H1 (cell line): ENCODE data around the gene PMEPA1. TPM values are rescaled to one million over a fixed set of nuclear protein-coding genes. Genes with fewer than 3 reads are reported as not detected.
A peak's percentile ranks its signal among the peaks of the same experiment; 100 is the strongest.

ENCODE experiments used
- CTCF ChIA-PET: fragments of 300-600 bp; sonication (Branson Sonifier 250); formaldehyde crosslinking; loops from one replicate; lab custom pipeline; 2021; ENCODE audit not compliant: partially characterized antibody; lab: Charles Lee
- POLR2A ChIA-PET: fragments of 300-600 bp; sonication (Branson Sonifier 250); formaldehyde crosslinking; loops from one replicate; lab custom pipeline; 2021; ENCODE audit warnings: inconsistent platforms; ENCODE audit not compliant: partially characterized antibody; lab: Charles Lee
- DNase-seq, 2 experiments: peaks; one replicate each; pipeline versions ENCODE4 v3.0.0 to v3.0.0-alpha.2; 2010 to 2022; ENCODE audit warnings: low spot score in 2 of 2, low read depth in 1 of 2, mixed read lengths in 1 of 2
- FAIRE-seq: peaks from 2 replicates; lab custom pipeline; 2011; peaks lifted over from hg19 to GRCh38; lab: Jason Lieb, UNC
- H2AFZ ChIP-seq: 2 replicates; pipeline ENCODE4 v1.8.1; 2012; ENCODE audit warnings: low read length, inconsistent platforms
- H2AK5ac ChIP-seq: 2 replicates; pipeline ENCODE4 v1.6.1; 2013; ENCODE audit warnings: low read depth, low read length
- H2BK120ac ChIP-seq: replicated peaks from 2 replicates; pipeline ENCODE3; 2013; ENCODE audit warnings: low read depth, low read length, inconsistent platforms
- H2BK12ac ChIP-seq: 2 replicates; pipeline ENCODE4 v1.6.1; 2013; ENCODE audit warnings: low read depth, low read length
- H2BK15ac ChIP-seq: 2 replicates; pipeline ENCODE4 v1.6.1; 2013; ENCODE audit warnings: low read length
- H2BK20ac ChIP-seq: 2 replicates; pipeline ENCODE4 v1.6.1; 2013; ENCODE audit warnings: low read length
- H2BK5ac ChIP-seq: 2 replicates; pipeline ENCODE4 v1.6.1; 2013; ENCODE audit warnings: low read depth, low read length
- H3K14ac ChIP-seq: 2 replicates; pipeline ENCODE4 v1.6.1; 2013; ENCODE audit warnings: inconsistent platforms; ENCODE audit not compliant: insufficient read length
- H3K18ac ChIP-seq: 2 replicates; pipeline ENCODE4 v1.6.1; 2013; ENCODE audit warnings: low read length; ENCODE audit errors: extremely low read depth
- H3K23ac ChIP-seq: 2 replicates; pipeline ENCODE4 v1.6.1; 2013; ENCODE audit warnings: inconsistent platforms; ENCODE audit not compliant: insufficient read length
- H3K23me2 ChIP-seq: 2 replicates; pipeline ENCODE4 v1.6.1; 2013; ENCODE audit warnings: low read depth, low read length
- H3K27ac ChIP-seq: 2 replicates; pipeline ENCODE4 v1.6.1; 2011; ENCODE audit warnings: low read depth, low read length, inconsistent platforms
- H3K27me3 ChIP-seq, 4 experiments: replicated peaks in 1 of 4; 1 replicate in 1 of 4; 2 replicates in 3 of 4; pipeline versions ENCODE4 v1.6.1 to v1.8.1; 2011 to 2013; ENCODE audit warnings: low read length in 3 of 4, mild to moderate bottlenecking in 3 of 4, inconsistent platforms in 2 of 4, mixed read lengths in 2 of 4, moderate library complexity in 1 of 4; ENCODE audit not compliant: control insufficient read depth in 3 of 4, insufficient read depth in 3 of 4; ENCODE audit errors: extremely low read depth in 1 of 4
- H3K36me3 ChIP-seq, 4 experiments: 2 replicates each; pipeline versions ENCODE4 v1.6.1 to v1.8.1; 2011 to 2013; ENCODE audit warnings: mild to moderate bottlenecking in 4 of 4, low read length in 3 of 4, moderate library complexity in 2 of 4, control low read depth in 1 of 4, inconsistent platforms in 1 of 4; ENCODE audit not compliant: insufficient read depth in 4 of 4, control insufficient read depth in 2 of 4
- H3K4ac ChIP-seq: replicated peaks from 2 replicates; pipeline ENCODE3; 2013; ENCODE audit warnings: low read length, low read depth, mixed read lengths, inconsistent platforms; ENCODE audit not compliant: insufficient read length
- H3K4me1 ChIP-seq, 4 experiments: replicated peaks in 1 of 4; 1 replicate in 1 of 4; 2 replicates in 3 of 4; pipeline versions ENCODE4 v1.6.1 to v1.8.1; 2011 to 2013; ENCODE audit warnings: low read length in 3 of 4, inconsistent platforms in 2 of 4, mixed read lengths in 1 of 4; ENCODE audit not compliant: insufficient read depth in 4 of 4, control insufficient read depth in 3 of 4
- H3K4me2 ChIP-seq, 2 experiments: 2 replicates each; pipeline versions ENCODE4 v1.6.1 to v1.8.1; 2011 to 2013; ENCODE audit warnings: low read depth in 2 of 2, low read length in 2 of 2, control low read depth in 1 of 2, inconsistent platforms in 1 of 2, mild to moderate bottlenecking in 1 of 2; ENCODE audit not compliant: insufficient read depth in 1 of 2
- H3K4me3 ChIP-seq, 4 experiments: fragments of 200-600, 300-600 bp in 1 of 4; sonication (generic), shearing (Covaris generic), sonication (Bioruptor Twin) in 1 of 4; 2 replicates each; pipeline versions ENCODE4 v1.5.1 to v1.8.1; 2011 to 2016; ENCODE audit warnings: low read length in 4 of 4, low read depth in 3 of 4, control low read depth in 2 of 4, inconsistent platforms in 2 of 4, mild to moderate bottlenecking in 2 of 4, mixed read lengths in 1 of 4, moderate library complexity in 1 of 4; ENCODE audit not compliant: insufficient read depth in 2 of 4; ENCODE audit errors: extremely low read depth in 1 of 4
- H3K56ac ChIP-seq: replicated peaks from 2 replicates; pipeline ENCODE3; 2013; ENCODE audit warnings: low read depth, mild to moderate bottlenecking, mixed read lengths, low read length, inconsistent platforms; ENCODE audit not compliant: insufficient read length
- H3K79me1 ChIP-seq: 2 replicates; pipeline ENCODE4 v1.6.1; 2013; ENCODE audit warnings: low read depth, low read length, control low read depth
- H3K79me2 ChIP-seq, 2 experiments: 2 replicates each; pipeline versions ENCODE4 v1.6.1 to v1.8.1; 2012 to 2013; ENCODE audit warnings: low read length in 2 of 2, mild to moderate bottlenecking in 2 of 2, inconsistent platforms in 1 of 2; ENCODE audit not compliant: insufficient read depth in 2 of 2, control insufficient read depth in 1 of 2
- H3K9ac ChIP-seq, 4 experiments: replicated peaks in 1 of 4; 1 replicate in 1 of 4; 2 replicates in 3 of 4; pipeline versions ENCODE4 v1.6.1 to v1.8.1; 2011 to 2013; ENCODE audit warnings: low read depth in 3 of 4, low read length in 3 of 4, control low read depth in 2 of 4, mild to moderate bottlenecking in 2 of 4, moderate library complexity in 2 of 4, inconsistent platforms in 1 of 4; ENCODE audit errors: extremely low read depth in 1 of 4
- H3K9me3 ChIP-seq, 2 experiments: 2 replicates each; pipeline versions ENCODE4 v1.6.1 to v1.8.1; 2012 to 2013; ENCODE audit warnings: mild to moderate bottlenecking in 2 of 2, moderate library complexity in 2 of 2, control low read depth in 1 of 2, inconsistent platforms in 1 of 2, low read depth in 1 of 2, low read length in 1 of 2, mixed read lengths in 1 of 2; ENCODE audit not compliant: insufficient read depth in 2 of 2
- H4K20me1 ChIP-seq, 2 experiments: replicated peaks in 1 of 2; 2 replicates each; pipeline versions ENCODE3 to v1.8.1; 2011 to 2013; ENCODE audit warnings: inconsistent platforms in 2 of 2, low read length in 2 of 2, mild to moderate bottlenecking in 1 of 2; ENCODE audit not compliant: insufficient read depth in 2 of 2, control insufficient read depth in 1 of 2
- H4K5ac ChIP-seq: 2 replicates; pipeline ENCODE4 v1.6.1; 2013; ENCODE audit warnings: low read length, low read depth, mixed read lengths, inconsistent platforms; ENCODE audit not compliant: insufficient read length
- H4K8ac ChIP-seq: 2 replicates; pipeline ENCODE4 v1.8.0; 2013; ENCODE audit warnings: mild to moderate bottlenecking, moderate library complexity, low read length, inconsistent platforms; ENCODE audit not compliant: insufficient read depth; ENCODE audit errors: extremely low read depth
- H4K91ac ChIP-seq: replicated peaks from 2 replicates; pipeline ENCODE3; 2013; ENCODE audit warnings: low read length, mixed read lengths, inconsistent platforms; ENCODE audit not compliant: insufficient read length
- ASH2L ChIP-seq: fragments of 200-600, 300-600 bp; sonication (generic); IDR thresholded peaks from one replicate; pipeline ENCODE4 v1.7.1; 2017; ENCODE audit warnings: low read length
- BCL11A ChIP-seq, 2 experiments: IDR thresholded peaks; one replicate each; pipeline ENCODE4 v1.6.1; 2011; ENCODE audit warnings: low read depth in 2 of 2, low read length in 2 of 2, mild to moderate bottlenecking in 2 of 2
- CEBPB ChIP-seq: IDR thresholded peaks from 2 replicates; pipeline ENCODE4 v1.6.1; 2012; ENCODE audit warnings: low read depth, low read length
- CREB1 ChIP-seq: IDR thresholded peaks from 2 replicates; pipeline ENCODE4 v1.6.1; 2012; ENCODE audit warnings: inconsistent platforms
- EP300 ChIP-seq, 2 experiments: IDR thresholded peaks; 1 replicate in 1 of 2; 2 replicates in 1 of 2; pipeline ENCODE4 v1.6.1; 2011 to 2012; ENCODE audit warnings: low read depth in 2 of 2, low read length in 2 of 2, mild to moderate bottlenecking in 2 of 2, borderline replicate concordance in 1 of 2, inconsistent platforms in 1 of 2, moderate library complexity in 1 of 2
- GABPA ChIP-seq: IDR thresholded peaks from 2 replicates; pipeline ENCODE4 v1.6.1; 2011; ENCODE audit warnings: mild to moderate bottlenecking, low read length, moderate library complexity, borderline replicate concordance; ENCODE audit not compliant: insufficient read depth
- HDAC6 ChIP-seq: IDR thresholded peaks from one replicate; pipeline ENCODE4 v1.7.1; 2012; ENCODE audit warnings: low read depth, mild to moderate bottlenecking, inconsistent platforms, low read length, moderate library complexity
- MAFK ChIP-seq: IDR thresholded peaks from 2 replicates; pipeline ENCODE4 v1.6.1; 2012; ENCODE audit warnings: low read depth, mild to moderate bottlenecking, improper control_type of control experiment, low read length
- SRF ChIP-seq: IDR thresholded peaks from 2 replicates; pipeline ENCODE4 v1.6.1; 2011; ENCODE audit warnings: mild to moderate bottlenecking, low read depth, low read length, moderate library complexity
- TAF1 ChIP-seq: IDR thresholded peaks from 2 replicates; pipeline ENCODE4 v1.6.1; 2011; ENCODE audit warnings: mild to moderate bottlenecking, low read depth, low read length
- WGBS, 2 experiments: shearing (Covaris generic) in 1 of 2; methylation state at CpG; one replicate each; pipeline versions ENCODE4 v1.1.6 to v1.1.7; 2013 to 2015; ENCODE audit warnings: low lambda C conversion rate in 2 of 2, mixed read lengths in 2 of 2, inconsistent platforms in 1 of 2, low coverage in 1 of 2, missing lambda C conversion rate in 1 of 2; ENCODE audit not compliant: insufficient replicate concordance in 2 of 2, insufficient coverage in 1 of 2, insufficient read length in 1 of 2; ENCODE audit errors: extremely low coverage in 1 of 2, missing lambda C conversion rate in 1 of 2; 5-methylcytosine and 5-hydroxymethylcytosine counted together
- polyA plus RNA-seq, 7 experiments: library from polyadenylated mRNA; depleted of rRNA in 3 of 7; stranded (reverse) in 5 of 7; unstranded in 2 of 7; fragments of >200 nt in 5 of 7; fragments of 200-250 nt in 2 of 7; gene quantifications; 1 replicate in 5 of 7; 2 replicates in 1 of 7; 4 replicates in 1 of 7; pipeline versions ENCODE4 v1.2.1 to v1.2.3, GENCODE V29; 2011 to 2013; ENCODE audit warnings: missing spikeins in 2 of 7, mixed read lengths in 2 of 7
- total RNA-seq: library from RNA; stranded (reverse); fragmentation: NEBNext Ultra II Directional; extraction: Animal tissue kit (Norgen Biotek cat#: 25700); gene quantifications from 2 replicates; pipeline ENCODE4 v1.2.1, GENCODE V29; 2021
- TF ChIP-seq, protein P1 (sequence below), 3 experiments: IDR thresholded peaks; 1 replicate in 2 of 3; 2 replicates in 1 of 3; pipeline versions ENCODE4 v1.5.1 to v1.6.1; 2011; ENCODE audit warnings: low read length in 3 of 3, mild to moderate bottlenecking in 3 of 3, inconsistent platforms in 2 of 3, low read depth in 1 of 3, moderate library complexity in 1 of 3; ENCODE audit not compliant: insufficient read depth in 1 of 3; ENCODE audit errors: control extremely low read depth in 1 of 3

The PMEPA1 gene
- total and polyA plus RNA-seq, 2 of the 8 experiments (the other 6 are each of a cell fraction or from before 2014, with no cell fraction given), result 12.7 to 20.5 TPM

DNA sequence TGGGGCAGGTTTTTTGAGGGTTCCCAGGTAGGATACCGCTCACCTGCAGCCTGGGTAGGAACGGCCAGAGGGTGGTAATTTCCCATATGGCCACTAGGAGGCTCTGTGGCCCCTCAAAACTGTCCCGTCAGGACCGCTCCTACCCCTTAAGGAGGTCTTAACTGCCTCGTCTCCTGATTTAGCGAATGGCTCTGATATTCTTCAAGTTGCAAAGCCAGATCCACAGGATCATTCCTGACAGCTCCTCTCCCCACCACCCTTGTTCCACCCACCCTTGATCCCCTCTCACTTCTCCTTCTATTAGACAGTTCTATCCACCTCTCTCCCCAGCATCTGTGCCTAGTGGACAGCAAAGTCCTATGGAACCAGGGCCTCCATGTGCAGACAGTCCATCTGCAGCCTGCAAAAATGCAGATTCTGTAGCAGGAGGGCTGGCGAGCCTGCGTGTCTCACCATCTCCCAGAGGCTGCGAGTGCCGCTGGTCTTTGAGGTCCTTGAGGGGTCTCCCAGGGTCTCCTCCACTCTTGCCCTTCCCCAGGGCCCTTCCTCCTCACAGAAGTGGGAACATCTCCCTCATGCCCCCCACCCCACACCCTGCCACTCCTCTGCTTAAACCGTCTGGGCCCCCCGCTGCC lies 55.3 kb downstream of the PMEPA1 start:
- Histone ChIP-seq H2AK5ac (no peak overlapping the region), H3K23ac (no peak overlapping the region), H3K4me2 (no peak overlapping the region), H3K56ac (no peak overlapping the region), H4K5ac (no peak overlapping the region), H3K18ac (no peak overlapping the region), H3K14ac (no peak overlapping the region), H3K79me2 (no peaks in the 10 kb centered on the region), H3K4ac (no peak overlapping the region), H4K8ac (no peak overlapping the region), H2BK120ac (no peak overlapping the region), H4K20me1 (peaks cover 3 to 10% of the 10 kb centered on the region in 2 experiments), H3K9ac (no peak overlapping the region), H4K91ac (no peak overlapping the region), H3K79me1 (no peaks in the 10 kb centered on the region), H3K27ac (no peak overlapping the region), H3K36me3 (peaks cover 3 to 8% (median 4%) of the 10 kb centered on the region in 4 experiments; a peak in 5 of 8 replicates), H3K4me1 (peaks cover 0 to 4% (median 2%) of the 10 kb centered on the region in 4 experiments; a peak in 3 of 7 replicates), H2AFZ (no peak overlapping the region), H3K23me2 (no peaks in the 10 kb centered on the region), H3K9me3 (no peaks in the 10 kb centered on the region), H2BK15ac (no peak overlapping the region), H3K27me3 (no peaks in the 10 kb centered on the region), H2BK12ac (no peak overlapping the region), H2BK20ac (no peak overlapping the region), H3K4me3 (no peak overlapping the region), H2BK5ac (no peak overlapping the region)
- peak; percentile 53 to 84 for DNase-seq
- ChIA-PET CTCF (interaction anchor here (0.6 to 4.8 kb wide), 47 partner anchors 11 to 1024 kb away, joined by 3 to 28 read pairs (median 4); no protein-coding TSS in a partner anchor), POLR2A (no interaction called here)
- FAIRE-seq, result peak; percentile 97
- 52% methylated on average over 10 of the region's 12 CpGs; no CpG with 5 or more reads in 1 of the 2 experiments for WGBS, 2 experiments
- TF ChIP-seq EP300 (IDR thresholded peaks at IDR 0.05; ENCODE audit: borderline replicate concordance in 1 of 2, low read depth in 2 of 2, low read length in 2 of 2), result no peak
- no peak for TF ChIP-seq CEBPB
- TF ChIP-seq SRF, result no peak
- peak; percentile 61; the same call in 1 of the 2 replicates for TF ChIP-seq GABPA
- no peak for TF ChIP-seq BCL11A (IDR thresholded peaks at IDR 0.05; ENCODE audit: low read depth in 2 of 2, low read length in 2 of 2)
- no peak for TF ChIP-seq MAFK
- TF ChIP-seq TAF1, result no peak
- TF ChIP-seq, protein P1, sequence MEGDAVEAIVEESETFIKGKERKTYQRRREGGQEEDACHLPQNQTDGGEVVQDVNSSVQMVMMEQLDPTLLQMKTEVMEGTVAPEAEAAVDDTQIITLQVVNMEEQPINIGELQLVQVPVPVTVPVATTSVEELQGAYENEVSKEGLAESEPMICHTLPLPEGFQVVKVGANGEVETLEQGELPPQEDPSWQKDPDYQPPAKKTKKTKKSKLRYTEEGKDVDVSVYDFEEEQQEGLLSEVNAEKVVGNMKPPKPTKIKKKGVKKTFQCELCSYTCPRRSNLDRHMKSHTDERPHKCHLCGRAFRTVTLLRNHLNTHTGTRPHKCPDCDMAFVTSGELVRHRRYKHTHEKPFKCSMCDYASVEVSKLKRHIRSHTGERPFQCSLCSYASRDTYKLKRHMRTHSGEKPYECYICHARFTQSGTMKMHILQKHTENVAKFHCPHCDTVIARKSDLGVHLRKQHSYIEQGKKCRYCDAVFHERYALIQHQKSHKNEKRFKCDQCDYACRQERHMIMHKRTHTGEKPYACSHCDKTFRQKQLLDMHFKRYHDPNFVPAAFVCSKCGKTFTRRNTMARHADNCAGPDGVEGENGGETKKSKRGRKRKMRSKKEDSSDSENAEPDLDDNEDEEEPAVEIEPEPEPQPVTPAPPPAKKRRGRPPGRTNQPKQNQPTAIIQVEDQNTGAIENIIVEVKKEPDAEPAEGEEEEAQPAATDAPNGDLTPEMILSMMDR (IDR thresholded peaks at IDR 0.05; ENCODE audit: control extremely low read depth in 1 of 3, insufficient read depth in 1 of 3, low read depth in 1 of 3, low read length in 3 of 3), result peak; percentile 87 to 96 (median 91)
- no peak for TF ChIP-seq HDAC6
- no peak for TF ChIP-seq CREB1
- no peak for TF ChIP-seq ASH2L
